Measurements from ENCODE around the gene LRRC56. TPM values are rescaled to one million over a fixed set of nuclear protein-coding genes. Genes with fewer than 3 reads are reported as not detected.
A peak's percentile ranks its signal among the peaks of the same experiment; 100 is the strongest.
"Not testable (repeated sequence)": the region's sequence is repeated elsewhere in the genome, so short reads cannot be mapped to it uniquely, and the experiment has no call there.

The LRRC56 gene
- total and polyA plus RNA-seq, 9 of the 15 experiments (the other 6 are each of a cell fraction or from before 2014, with no cell fraction given) = 0.03 to 4.5 (median 1.0) TPM; not detected in 1

- TF ChIP-seq REST (IDR thresholded peaks at IDR 0.05; ENCODE audit: borderline replicate concordance) (peak; percentile 56), FOXK2 (conservative IDR thresholded peaks at IDR 0.05 in 1 of 2, IDR thresholded peaks at IDR 0.05 in 1 of 2; ENCODE audit: low read depth in 2 of 2) (peak in 1 of 2 experiments; percentile 54; a peak in 1 of 4 replicates), ZNF592 (IDR thresholded peaks at IDR 0.05) (0 out of 2 replicates have a peak, but pooled peaks have one; percentile 25), USF2 (CRISPR knock-in tag; IDR thresholded peaks at IDR 0.05) (peak; percentile 82), MAFK (IDR thresholded peaks at IDR 0.05; ENCODE audit: low read length) (peak; percentile 61), SMARCE1 (IDR thresholded peaks at IDR 0.05) (peak; percentile 30; the same call in 1 of the 2 replicates), MAFG (tag; conservative IDR thresholded peaks at IDR 0.05) (peak; percentile 62), MECOM (CRISPR knock-in tag; IDR thresholded peaks at IDR 0.05) (peak; percentile 76), ZFX (CRISPR knock-in tag; IDR thresholded peaks at IDR 0.05) (peak; percentile 47), LEF1 (IDR thresholded peaks at IDR 0.05) (peak; percentile 57; the same call in 1 of the 2 replicates)
- not testable (repeated sequence) for TF ChIP-seq REST (CRISPR knock-in tag; IDR thresholded peaks at IDR 0.05; ENCODE audit: low read depth)
These were observed 36.8 kb downstream of the LRRC56 start (continued) for GRCh38 chr11:574031-574570.
